Measurements from ENCODE around the gene SLC22A7.

- TF ChIP-seq SUZ12 (IDR thresholded peaks at IDR 0.05) (no peak), HDGF (IDR thresholded peaks at IDR 0.05; ENCODE audit: borderline replicate concordance) (no peak)
Observed at GRCh38 chr6:43286980-43287716, 10.9 kb upstream of the SLC22A7 start.
